Epithelial cell of prostate (primary cell): Measurements from ENCODE around the gene TP53BP1.
"Not testable (repeated sequence)": the region's sequence is repeated elsewhere in the genome, so short reads cannot be mapped to it uniquely, and the experiment has no call there.

Experiments used
- DNase-seq: peaks from one replicate; pipeline ENCODE4 v3.0.0-alpha.2; 2011; ENCODE audit warnings: low read depth, low spot score
- H3K27ac ChIP-seq: fragments of 450-650 bp; 2 replicates; pipeline ENCODE4 v1.5.1; 2017; ENCODE audit warnings: mild to moderate bottlenecking

TP53BP1 gene

GRCh38 chr15:43433661-43434303 lies 59.2 kb downstream of the TP53BP1 start:
- H3K27ac ChIP-seq = no peak overlapping the region
- DNase-seq = no peak

- DNase-seq = no peak
- no peak overlapping the region for H3K27ac ChIP-seq
Measured at GRCh38 chr15:43433165-43433564, 59.8 kb downstream of the TP53BP1 start.

GRCh38 chr15:43429687-43430086 lies 63.3 kb downstream of the TP53BP1 start:
- H3K27ac ChIP-seq = no peak overlapping the region
- DNase-seq = no peak

GRCh38 chr15:43423793-43424192 lies 69.2 kb downstream of the TP53BP1 start:
- no peak overlapping the region for H3K27ac ChIP-seq
- no peak for DNase-seq

GRCh38 chr15:43420876-43421275 lies 72.1 kb downstream of the TP53BP1 start:
- H3K27ac ChIP-seq = no peak overlapping the region
- DNase-seq = no peak

- no peak overlapping the region for H3K27ac ChIP-seq
- no peak for DNase-seq
Measured at GRCh38 chr15:43420435-43420834, 72.5 kb downstream of the TP53BP1 start.

GRCh38 chr15:43414196-43414595 lies 78.8 kb downstream of the TP53BP1 start:
- no peak for DNase-seq
- H3K27ac ChIP-seq = peak overlapping the region; percentile 27

GRCh38 chr15:43412096-43412495 lies 80.9 kb downstream of the TP53BP1 start:
- peak; percentile 3 for DNase-seq
- H3K27ac ChIP-seq = no peak overlapping the region

- peak overlapping the region; percentile 1 for H3K27ac ChIP-seq
- DNase-seq = no peak
Measured at GRCh38 chr15:43410572-43411214, 82.3 kb downstream of the TP53BP1 start.

- no peak for DNase-seq
- H3K27ac ChIP-seq = no peak overlapping the region
Measured at GRCh38 chr15:43408789-43409188, 84.2 kb downstream of the TP53BP1 start.

GRCh38 chr15:43406808-43407207 lies 86.1 kb downstream of the TP53BP1 start:
- H3K27ac ChIP-seq = no peak overlapping the region
- DNase-seq = no peak

GRCh38 chr15:43406189-43406588 lies 86.8 kb downstream of the TP53BP1 start:
- DNase-seq = no peak
- H3K27ac ChIP-seq = no peak overlapping the region

- no peak overlapping the region for H3K27ac ChIP-seq
- no peak for DNase-seq
Measured at GRCh38 chr15:43404130-43404529, 88.8 kb downstream of the TP53BP1 start.

- H3K27ac ChIP-seq = no peak overlapping the region
- no peak for DNase-seq
Measured at GRCh38 chr15:43403616-43404015, 89.3 kb downstream of the TP53BP1 start.

- DNase-seq = no peak
- no peak overlapping the region for H3K27ac ChIP-seq
Measured at GRCh38 chr15:43402255-43402654, 90.7 kb downstream of the TP53BP1 start.

GRCh38 chr15:43393592-43393991 lies 99.4 kb downstream of the TP53BP1 start:
- not testable (repeated sequence) for H3K27ac ChIP-seq, DNase-seq

GRCh38 chr15:43390723-43391122 lies 102.2 kb downstream of the TP53BP1 start:
- no peak overlapping the region for H3K27ac ChIP-seq
- DNase-seq = no peak

- no peak for DNase-seq
- H3K27ac ChIP-seq = no peak overlapping the region
Measured at GRCh38 chr15:43383070-43383469, 109.9 kb downstream of the TP53BP1 start.

GRCh38 chr15:43382310-43382709 lies 110.6 kb downstream of the TP53BP1 start:
- no peak overlapping the region for H3K27ac ChIP-seq
- no peak for DNase-seq

- no peak overlapping the region for H3K27ac ChIP-seq
- DNase-seq = no peak
Measured at GRCh38 chr15:43378601-43379000, 114.4 kb downstream of the TP53BP1 start.

GRCh38 chr15:43376017-43376705 lies 116.8 kb downstream of the TP53BP1 start:
- DNase-seq = no peak

More at GRCh38 chr15:43376017-43376705, 116.8 kb downstream of the TP53BP1 start:
- H3K27ac ChIP-seq = no peak overlapping the region
